Motor neuron (in vitro differentiated cells): ENCODE measurements around the gene SLC30A4. TPM values are rescaled to one million over a fixed set of nuclear protein-coding genes. Genes with fewer than 3 reads are reported as not detected.
A peak's percentile ranks its signal among the peaks of the same experiment; 100 is the strongest.

Source experiments
- ATAC-seq, 8 experiments: fragments of 200-7000 bp; cut with Tn5 transposase; replicated peaks in 6 of 8; 2 replicates each; pipeline ENCODE4 v1.8.0; 2021; ENCODE audit warnings: mild to moderate bottlenecking in 8 of 8, moderate library complexity in 8 of 8
- H3K27ac ChIP-seq, 2 donors: fragments of 250-450 bp; sonication (Bioruptor Pico); 2 replicates each; pipeline ENCODE4 v1.9.0; 2021; ENCODE audit warnings: antibody characterized with exemption in 2 of 2, mild to moderate bottlenecking in 2 of 2, moderate library complexity in 1 of 2
- H3K4me1 ChIP-seq, 2 donors: fragments of 250-450 bp; sonication (Bioruptor Pico); replicated peaks in 1 of 2; 2 replicates each; pipeline ENCODE4 v1.6.1; 2021; ENCODE audit warnings: antibody characterized with exemption in 2 of 2, mild to moderate bottlenecking in 2 of 2, moderate library complexity in 1 of 2
- H3K4me3 ChIP-seq, 5 donors: fragments of 250-450 bp; sonication (Bioruptor Pico); 2 replicates each; pipeline ENCODE4 v1.9.0; 2021; ENCODE audit warnings: antibody characterized with exemption in 5 of 5, mild to moderate bottlenecking in 5 of 5, moderate library complexity in 4 of 5
- WGBS, 10 experiments: fragments of 450-650 bp; shearing (Covaris generic); methylation state at CpG; one replicate each; pipeline ENCODE4 v1.0.0; 2022; 5-methylcytosine and 5-hydroxymethylcytosine counted together
- in situ Hi-C, 9 experiments: fragments of 400-800 bp; cut with MboI; loops; one replicate each; pipeline ENCODE4 v1.15.0; 2021; ENCODE audit warnings: low sequenced_read_pairs in 9 of 9, low pct_unique_long_range_greater_than_20kb in 2 of 9; ENCODE audit not compliant: unreplicated experiment in 9 of 9
- total RNA-seq, 8 experiments: library from RNA; unstranded; fragments of 300-600 nt; gene quantifications; 2 replicates each; pipeline versions ENCODE4 v1.2.3 to v1.2.4, GENCODE V29; 2022

SLC30A4 gene
- total RNA-seq, 8 experiments from 2014 or later = 3.5 to 22.1 (median 8.2) TPM

GRCh38 chr15:45457641-45458539 is 64.7 kb downstream of the SLC30A4 start:
- ATAC-seq = peak; percentile 27 to 82 (median 74)
- WGBS, 10 experiments = 0 to 19% (median 10%) methylated on average over 7 to 16 of the region's 17 CpGs; no CpG with 5 or more reads in 1 of the 10 experiments
- peaks cover 0 to under 1% of the 10 kb centered on the region in 2 donors for H3K4me1 ChIP-seq
- in situ Hi-C loops = loop anchor here in 1 of 9 experiments (25.0 kb wide), 1 partner anchor 154 kb away; no protein-coding TSS in a partner anchor
- H3K27ac ChIP-seq = no peak overlapping the region
- peak overlapping the region; percentile 15 to 22 (median 20) for H3K4me3 ChIP-seq

- Histone ChIP-seq H3K27ac (no peak overlapping the region), H3K4me1 (peaks cover 0 to 7% of the 10 kb centered on the region in 2 donors), H3K4me3 (no peak overlapping the region)
- WGBS, 10 experiments = 0 to 100% (median 22%) methylated on average over 1 to 5 of the region's 5 CpGs; no CpG with 5 or more reads in 4 of the 10 experiments
- no peak for ATAC-seq
- in situ Hi-C loops = loop anchor here in 1 of 9 experiments (25.0 kb wide), 1 partner anchor 155 kb away; no protein-coding TSS in a partner anchor
Measured at GRCh38 chr15:45457220-45457619, 65.3 kb downstream of the SLC30A4 start.

- Histone ChIP-seq H3K4me1 (peaks cover 0 to 8% of the 10 kb centered on the region in 2 donors), H3K27ac (no peak overlapping the region), H3K4me3 (no peak overlapping the region)
- WGBS, 10 experiments = 10 to 100% (median 89%) methylated on average over 1 to 12 of the region's 22 CpGs; no CpG with 5 or more reads in 1 of the 10 experiments
- ATAC-seq = peak; percentile 74 to 88 (median 82)
- in situ Hi-C loops = loop anchor here in 1 of 9 experiments (25.0 kb wide), 1 partner anchor 156 kb away; no protein-coding TSS in a partner anchor
Measured at GRCh38 chr15:45456212-45457106, 66.1 kb downstream of the SLC30A4 start.

DNA sequence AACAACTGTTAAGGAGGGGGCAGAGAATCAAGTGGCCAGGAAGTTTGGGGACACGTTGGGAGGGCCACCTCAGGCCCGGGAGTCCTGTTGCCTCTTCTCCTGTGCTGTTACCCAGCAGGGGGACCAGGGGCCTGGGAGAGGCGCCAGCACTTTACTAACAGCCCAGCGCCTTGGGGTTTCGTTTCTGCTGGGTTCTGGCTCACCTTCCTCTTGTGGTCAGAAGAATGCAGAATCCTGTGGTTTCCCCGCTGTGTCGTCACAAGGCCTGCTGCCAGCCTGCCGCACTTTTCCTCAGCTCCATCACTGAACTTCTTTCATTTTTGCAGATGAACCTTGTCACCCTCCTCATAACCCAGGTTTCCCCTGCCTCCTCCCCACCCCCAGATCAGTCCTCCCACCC is 67.7 kb downstream of the SLC30A4 start:
- ATAC-seq = peak in 3 of 8 experiments; percentile 38 to 61 (median 61)
- no peak overlapping the region for H3K4me3 ChIP-seq
- no peak overlapping the region for H3K27ac ChIP-seq
- H3K4me1 ChIP-seq = peaks cover 0 to 8% of the 10 kb centered on the region in 2 donors
- 0 to 100% (median 73%) methylated on average over 1 to 4 of the region's 8 CpGs; no CpG with 5 or more reads in 7 of the 10 experiments for whole genome bisulfite sequencing, 10 experiments
- in situ Hi-C loops = loop anchor here in 1 of 9 experiments (25.0 kb wide), 1 partner anchor 157 kb away; no protein-coding TSS in a partner anchor

DNA sequence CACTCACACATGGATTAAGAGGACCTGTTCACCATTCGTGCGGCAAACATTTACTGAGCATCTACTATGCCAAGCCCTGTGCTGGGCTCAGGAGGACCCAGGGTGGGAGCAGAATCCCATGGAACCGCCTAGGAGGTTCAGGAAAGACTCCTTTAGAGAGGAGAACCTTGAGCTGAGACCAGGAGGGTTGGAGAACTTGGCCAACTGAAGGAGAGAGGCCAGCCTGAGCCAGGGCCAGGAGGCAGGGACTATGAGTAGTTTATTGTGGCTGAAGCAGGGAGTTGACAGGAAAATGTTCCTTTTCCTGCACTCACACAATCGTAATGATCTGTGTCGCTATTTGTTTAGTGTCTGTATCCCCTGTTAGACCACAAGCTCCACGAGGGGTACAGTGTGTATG is 71.3 kb downstream of the SLC30A4 start:
- Histone ChIP-seq H3K4me3 (no peak overlapping the region), H3K4me1 (peaks cover 0 to 8% of the 10 kb centered on the region in 2 donors), H3K27ac (no peak overlapping the region)
- ATAC-seq = no peak
- in situ Hi-C loops = loop anchor here in 1 of 9 experiments (25.0 kb wide), 1 partner anchor 161 kb away; no protein-coding TSS in a partner anchor
- WGBS, 10 experiments = 67 to 100% (median 80%) methylated on average over 1 to 3 of the region's 6 CpGs; no CpG with 5 or more reads in 5 of the 10 experiments

DNA sequence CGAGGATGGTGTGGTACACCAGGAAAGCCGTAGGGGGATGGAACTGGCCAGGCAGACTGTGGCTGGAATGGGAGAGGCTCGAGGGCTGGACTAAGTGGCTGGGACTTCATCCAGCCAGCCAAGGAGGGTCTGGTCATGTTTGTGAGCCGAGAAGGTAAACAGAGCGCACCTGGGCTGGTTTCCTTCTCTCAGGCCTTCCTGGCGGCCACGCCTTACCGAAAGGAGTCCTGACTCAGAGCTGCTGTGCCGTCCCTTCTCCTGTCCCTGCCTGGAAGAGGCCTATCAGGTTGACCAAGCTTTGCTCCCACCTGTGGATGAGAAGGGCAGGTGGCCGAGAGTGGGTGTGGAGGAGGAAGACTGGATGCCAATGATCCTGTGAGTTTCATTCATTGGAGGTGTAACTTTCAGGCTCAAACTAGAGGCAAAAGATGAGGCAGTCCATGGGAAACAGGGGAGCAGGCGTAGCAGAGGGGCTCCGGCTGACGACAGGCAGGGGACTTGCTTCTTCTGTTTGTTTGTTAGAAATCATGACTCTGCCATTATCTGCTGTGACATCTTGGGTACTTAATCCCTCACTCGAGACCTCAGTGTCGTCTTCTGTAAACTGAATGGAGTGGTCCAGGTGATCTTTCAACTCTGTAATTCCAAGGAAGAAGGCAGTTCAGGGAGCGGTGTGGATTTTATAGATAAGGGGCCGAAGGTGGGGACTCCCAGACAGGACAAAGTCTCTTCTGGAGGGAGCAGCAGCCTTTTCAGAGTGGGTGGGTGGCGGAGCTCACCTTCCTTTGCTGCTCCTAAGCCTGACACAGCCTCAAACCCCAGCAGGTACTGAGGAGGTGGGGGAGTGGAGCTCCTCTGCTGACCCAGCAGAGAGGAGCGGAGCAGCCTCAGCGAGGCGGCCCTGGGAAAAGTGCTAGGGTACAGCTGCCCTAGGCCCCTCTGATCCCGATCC is 72.4 kb downstream of the SLC30A4 start:
- H3K27ac ChIP-seq = no peak overlapping the region
- H3K4me3 ChIP-seq = no peak overlapping the region
- in situ Hi-C loops = loop anchor here in 1 of 9 experiments (25.0 kb wide), 1 partner anchor 162 kb away; no protein-coding TSS in a partner anchor
- WGBS, 10 experiments = 60 to 95% (median 83%) methylated on average over 1 to 11 of the region's 22 CpGs; no CpG with 5 or more reads in 1 of the 10 experiments
- no peak for ATAC-seq
- peaks cover 0 to 8% of the 10 kb centered on the region in 2 donors for H3K4me1 ChIP-seq

DNA sequence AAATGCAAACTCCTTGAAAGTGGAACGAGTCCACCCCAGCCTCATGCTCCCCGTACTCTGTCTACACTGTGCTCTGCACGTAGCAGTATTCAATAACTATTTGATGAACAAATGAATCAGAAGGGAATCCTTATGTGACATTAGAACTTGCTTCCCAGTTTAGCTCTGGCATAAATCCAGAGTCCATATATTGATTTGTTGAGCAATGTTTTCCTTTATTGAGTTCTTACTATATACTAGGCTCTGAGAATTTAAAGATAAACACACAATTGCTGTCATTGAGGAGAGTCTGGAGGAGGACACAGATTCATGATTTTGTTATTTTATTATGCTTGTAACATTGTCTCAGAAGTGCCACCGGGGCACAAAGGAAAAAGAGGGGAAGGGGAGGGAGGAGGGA is 73.2 kb downstream of the SLC30A4 start:
- ATAC-seq = no peak
- H3K4me3 ChIP-seq = no peak overlapping the region
- H3K4me1 ChIP-seq = peaks cover 0 to 8% of the 10 kb centered on the region in 2 donors
- in situ Hi-C loops = no loop called here
- WGBS, 10 experiments = 60 to 100% (median 80%) methylated on average over 1 to 3 of the region's 4 CpGs; no CpG with 5 or more reads in 2 of the 10 experiments
- no peak overlapping the region for H3K27ac ChIP-seq

DNA sequence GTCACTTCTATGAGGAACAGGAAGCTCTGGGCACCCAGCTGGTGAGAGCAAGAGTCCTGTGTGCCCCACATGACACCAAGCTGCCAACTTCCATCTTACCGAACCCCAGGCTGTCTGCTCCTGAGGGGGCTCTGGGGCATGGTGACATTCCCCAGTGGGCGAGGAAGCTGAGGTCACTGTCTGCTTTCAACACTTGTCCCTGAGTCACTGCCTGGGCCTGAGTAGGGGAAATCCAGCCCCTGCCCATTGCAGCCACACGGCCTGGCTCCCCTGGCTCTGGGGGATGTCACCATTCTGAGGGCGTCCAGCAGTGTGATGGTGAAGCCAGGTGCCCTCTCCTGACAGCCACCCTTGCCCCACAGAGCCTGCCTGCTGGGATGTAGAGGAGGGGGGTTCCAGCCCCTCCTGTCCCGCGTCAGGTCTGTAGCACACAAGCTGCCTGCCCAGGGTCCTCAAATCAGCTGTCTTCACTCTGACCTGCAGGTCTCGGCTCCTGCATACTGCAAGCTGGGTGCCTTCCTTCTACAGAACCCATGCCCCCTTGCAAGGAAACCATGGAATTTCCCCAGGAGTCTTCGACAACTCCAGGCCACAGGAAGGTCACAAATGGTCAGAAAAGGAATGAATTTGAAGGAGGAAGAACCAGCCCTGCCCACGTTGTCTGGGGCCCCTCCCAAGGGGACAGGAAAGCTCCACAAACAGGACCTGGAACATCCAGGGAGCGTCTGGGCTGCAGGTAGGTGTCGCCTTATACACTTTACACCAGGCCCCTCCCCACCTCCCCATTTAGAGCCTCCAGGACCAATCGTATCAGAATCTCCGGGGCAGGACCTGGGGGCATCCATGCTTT is 74.3 kb downstream of the SLC30A4 start:
- peak in 1 of 8 experiments; percentile 37 for ATAC-seq

GRCh38 chr15:45443645-45444044 is 78.9 kb downstream of the SLC30A4 start:
- no peaks in the 10 kb centered on the region for H3K4me1 ChIP-seq
- 78 to 100% (median 83%) methylated on average over 1 to 2 of the region's 2 CpGs; no CpG with 5 or more reads in 5 of the 10 experiments for WGBS, 10 experiments
- ATAC-seq = no peak
- H3K4me3 ChIP-seq = no peak overlapping the region
- H3K27ac ChIP-seq = no peak overlapping the region
- in situ Hi-C loops = no loop called here

More for the DNA sequence above, 74.3 kb downstream of the SLC30A4 start:
- in situ Hi-C loops = no loop called here
- Histone ChIP-seq H3K4me3 (no peak overlapping the region), H3K27ac (no peak overlapping the region), H3K4me1 (peaks cover 0 to 8% of the 10 kb centered on the region in 2 donors)
- WGBS, 10 experiments = 42 to 91% (median 55%) methylated on average over 1 to 4 of the region's 13 CpGs; no CpG with 5 or more reads in 4 of the 10 experiments

- WGBS, 10 experiments = 20 to 100% (median 58%) methylated on average over 1 to 5 of the region's 5 CpGs; no CpG with 5 or more reads in 3 of the 10 experiments
- ATAC-seq = peak in 4 of 8 experiments; percentile 8 to 57 (median 12)
- Histone ChIP-seq H3K4me3 (no peak overlapping the region), H3K27ac (no peak overlapping the region), H3K4me1 (no peaks in the 10 kb centered on the region)
- in situ Hi-C loops = no loop called here
Measured at GRCh38 chr15:45442507-45443135, 79.9 kb downstream of the SLC30A4 start.
